Mucosa of descending colon (tissue), 3 donors: ENCODE results near the gene SYVN1. TPM values are rescaled to one million over a fixed set of nuclear protein-coding genes. Genes with fewer than 3 reads are reported as not detected.
"Not testable (repeated sequence)": the region's sequence is repeated elsewhere in the genome, so short reads cannot be mapped to it uniquely, and the experiment has no call there.

ENCODE experiments used
- ATAC-seq: fragments of 200-7000 bp; cut with Tn5 transposase; one replicate; pipeline ENCODE4 v1.9.1; 2020; ENCODE audit warnings: mild to moderate bottlenecking, moderate library complexity
- DNase-seq, 3 donors: peaks; one replicate each; pipeline ENCODE4 v3.0.0-alpha.2; 2020
- H3K36me3 ChIP-seq: fragments of 200-600 bp; one replicate; pipeline ENCODE4 v1.8.0; 2021; ENCODE audit warnings: low read depth, mild to moderate bottlenecking
- H3K4me1 ChIP-seq: fragments of 200-600 bp; one replicate; pipeline ENCODE4 v1.8.0; 2021; ENCODE audit warnings: low read depth, mild to moderate bottlenecking
- H3K4me3 ChIP-seq: fragments of 200-600 bp; one replicate; pipeline ENCODE4 v1.8.0; 2021; ENCODE audit warnings: mild to moderate bottlenecking
- H3K9me3 ChIP-seq: fragments of 200-600 bp; one replicate; pipeline ENCODE4 v1.8.0; 2021; ENCODE audit warnings: mild to moderate bottlenecking
- CTCF ChIP-seq: fragments of 200-600 bp; IDR thresholded peaks from one replicate; pipeline ENCODE4 v1.8.0; 2022; ENCODE audit warnings: antibody characterized with exemption, mild to moderate bottlenecking
- intact Hi-C, 2 donors: fragments of 100-400 bp; cut with DNase I in 1 of 2; cut with micrococcal nuclease in 1 of 2; formaldehyde crosslinking; loops; one replicate each; pipeline versions ENCODE4 v1.11.0 to v1.11.1; 2022; cut with DNase I, micrococcal nuclease
- total RNA-seq, 3 donors: library from RNA; stranded (reverse); fragmentation: NEBNext Ultra II Directional in 2 of 3; extraction: Animal tissue kit (Norgen Biotek cat#: 25700) in 2 of 3; gene quantifications; one replicate each; pipeline versions ENCODE4 v1.2.1 to v1.2.4, GENCODE V29; 2021 to 2023
- donor health status: DM: no; HTN: no; CAD: no; lungs with moderate emphysema.
- donor health status: DM: no; HTN: no; CAD: no.
- donor health status: DM: no; HTN: yes; CAD: no.

The SYVN1 gene
- total RNA-seq, 3 donors from 2014 or later = 59.7 to 62.2 (median 60.3) TPM

DNA sequence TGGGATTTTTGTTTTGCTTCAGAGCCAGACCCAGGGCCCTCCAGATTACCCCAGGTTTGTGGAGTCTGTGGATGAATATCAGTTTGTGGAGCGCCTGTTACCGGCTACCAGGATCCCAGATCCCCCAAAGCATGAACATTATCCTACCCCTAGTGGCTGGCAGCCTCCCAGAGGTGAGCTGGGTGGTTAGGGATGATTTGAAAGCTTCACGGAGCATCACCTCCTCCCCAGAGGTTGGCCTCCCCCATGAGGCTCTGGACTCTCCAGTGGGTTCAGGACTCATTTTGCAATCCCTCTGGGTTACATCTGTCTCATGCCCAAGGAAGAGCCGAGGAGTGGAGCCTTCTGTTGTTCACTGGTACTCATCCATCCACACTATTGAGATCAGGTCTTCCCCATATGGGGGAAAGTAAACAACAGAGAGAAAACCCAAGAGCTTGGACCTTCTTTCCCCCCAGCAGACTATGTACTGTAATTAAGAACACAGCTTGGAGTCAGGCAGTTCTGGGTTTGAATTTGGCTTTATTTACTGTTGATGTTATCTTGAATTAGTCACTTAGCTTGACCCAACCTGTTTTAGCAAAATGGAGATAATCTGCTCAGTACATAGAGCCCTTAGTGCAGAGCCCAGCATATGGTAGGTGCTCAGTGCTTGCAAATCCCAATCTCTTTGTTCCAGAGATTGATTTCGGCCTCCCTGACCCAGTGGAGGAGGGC, 9.7 kb downstream of the SYVN1 start:
- no peak for DNase-seq
- H3K4me3 ChIP-seq = no peak overlapping the region
- intact Hi-C loops = no loop called here
- peaks cover 18% of the 10 kb centered on the region for H3K36me3 ChIP-seq
- TF ChIP-seq CTCF = no peak
- no peaks in the 10 kb centered on the region for H3K9me3 ChIP-seq
- ATAC-seq = no peak
- H3K4me1 ChIP-seq = peaks cover 23% of the 10 kb centered on the region

- peaks cover 14% of the 10 kb centered on the region for H3K36me3 ChIP-seq
- H3K9me3 ChIP-seq = no peaks in the 10 kb centered on the region
- DNase-seq (peak; percentile 98 to 100 (median 100)), ATAC-seq (peak; percentile 83)
- TF ChIP-seq CTCF = no peak
- H3K4me3 ChIP-seq = peak within 1 kb of the TSS; percentile 64
- H3K4me1 ChIP-seq = peaks cover 23% of the 10 kb centered on the region
- intact Hi-C loops = no loop called here
Observed at GRCh38 chr11:65121865-65122696, 12.2 kb downstream of the SYVN1 start, which contains the start of the genes FAU and MRPL49. FAU (minus strand) TSS chr11:65122134; CDS start chr11:65121813, 321 bp downstream. MRPL49 (plus strand) TSS chr11:65122321; CDS start chr11:65122347, 26 bp downstream.

GRCh38 chr11:65121447-65121864, 12.9 kb downstream of the SYVN1 start:
- intact Hi-C loops = no loop called here
- peak; percentile 4 for ATAC-seq
- no peak for TF ChIP-seq CTCF
- Histone ChIP-seq H3K9me3 (no peaks in the 10 kb centered on the region), H3K36me3 (peaks cover 10% of the 10 kb centered on the region), H3K4me1 (peaks cover 28% of the 10 kb centered on the region), H3K4me3 (peak overlapping the region; percentile 64)
- peak in 2 of 3 donors; percentile 70 to 72 for DNase-seq

DNA sequence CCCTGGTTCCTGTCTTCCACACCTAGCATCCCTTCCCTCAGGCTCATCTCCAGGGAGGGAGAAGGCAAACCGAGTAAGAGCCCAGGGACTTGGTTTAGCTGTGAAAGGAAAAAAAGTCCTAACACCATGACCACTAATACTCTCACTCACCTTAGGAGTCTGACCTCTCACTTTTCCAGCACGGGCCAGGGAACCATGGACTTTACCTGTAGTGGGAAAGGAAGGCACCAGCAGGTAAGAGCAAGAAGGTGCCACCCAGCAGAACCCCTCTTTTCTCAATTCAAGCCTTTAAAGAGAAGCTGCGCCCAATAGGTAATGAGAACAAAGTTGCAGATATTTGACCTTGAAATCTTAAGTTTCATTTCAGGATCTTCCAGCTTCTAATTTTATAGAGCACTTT, 13.5 kb downstream of the SYVN1 start:
- no peak for TF ChIP-seq CTCF
- H3K9me3 ChIP-seq = no peaks in the 10 kb centered on the region
- intact Hi-C loops = no loop called here
- DNase-seq (no peak), ATAC-seq (no peak)
- H3K4me1 ChIP-seq = peaks cover 34% of the 10 kb centered on the region
- peaks cover 5% of the 10 kb centered on the region for H3K36me3 ChIP-seq
- H3K4me3 ChIP-seq = no peak overlapping the region

- H3K4me1 ChIP-seq = peaks cover 34% of the 10 kb centered on the region
- no peaks in the 10 kb centered on the region for H3K9me3 ChIP-seq
- intact Hi-C loops = no loop called here
- no peak overlapping the region for H3K4me3 ChIP-seq
- H3K36me3 ChIP-seq = peaks cover 5% of the 10 kb centered on the region
- no peak for TF ChIP-seq CTCF
- no peak for ATAC-seq
- DNase-seq = no peak
Observed at GRCh38 chr11:65119670-65119995, 14.7 kb downstream of the SYVN1 start.

- intact Hi-C loops, ATAC-seq, H3K4me3 ChIP-seq, H3K9me3 ChIP-seq, H3K36me3 ChIP-seq: not testable (repeated sequence)
- peaks cover 34% of the 10 kb centered on the region for H3K4me1 ChIP-seq
- DNase-seq = peak in 1 of 3 donors; percentile 24
Observed at GRCh38 chr11:65118891-65119669, 15.2 kb downstream of the SYVN1 start.
